Left forelimb (tissue), 1 donor: Measurements from ENCODE around the gene MAP1LC3B.
A peak's percentile ranks its signal among the peaks of the same experiment; 100 is the strongest.
"Not testable (repeated sequence)": the region's sequence is repeated elsewhere in the genome, so short reads cannot be mapped to it uniquely, and the experiment has no call there.

Experiments used
- DNase-seq: peaks from one replicate; pipeline ENCODE4 v3.0.0-alpha.2; 2018; ENCODE audit warnings: low spot score

The MAP1LC3B gene

DNA sequence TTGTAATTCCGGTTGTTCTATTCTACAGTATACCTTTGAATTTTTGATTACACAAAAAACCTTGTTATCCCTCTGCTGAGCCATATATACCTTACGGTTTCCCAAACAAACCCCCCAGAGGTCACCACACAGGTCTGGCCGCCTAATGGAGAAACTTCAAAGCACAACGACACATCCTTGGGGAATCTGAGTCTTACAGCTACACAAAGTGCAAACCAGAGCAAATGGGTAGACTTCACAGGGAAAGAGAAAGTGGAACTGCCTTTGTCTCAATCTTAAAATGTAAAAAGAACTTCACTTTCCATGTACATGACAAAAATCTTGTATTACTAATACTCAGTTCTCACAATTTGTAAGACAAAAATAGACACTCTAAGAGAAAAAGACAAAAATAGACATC is 11.3 kb upstream of the MAP1LC3B start:
- DNase-seq: no peak

DNA sequence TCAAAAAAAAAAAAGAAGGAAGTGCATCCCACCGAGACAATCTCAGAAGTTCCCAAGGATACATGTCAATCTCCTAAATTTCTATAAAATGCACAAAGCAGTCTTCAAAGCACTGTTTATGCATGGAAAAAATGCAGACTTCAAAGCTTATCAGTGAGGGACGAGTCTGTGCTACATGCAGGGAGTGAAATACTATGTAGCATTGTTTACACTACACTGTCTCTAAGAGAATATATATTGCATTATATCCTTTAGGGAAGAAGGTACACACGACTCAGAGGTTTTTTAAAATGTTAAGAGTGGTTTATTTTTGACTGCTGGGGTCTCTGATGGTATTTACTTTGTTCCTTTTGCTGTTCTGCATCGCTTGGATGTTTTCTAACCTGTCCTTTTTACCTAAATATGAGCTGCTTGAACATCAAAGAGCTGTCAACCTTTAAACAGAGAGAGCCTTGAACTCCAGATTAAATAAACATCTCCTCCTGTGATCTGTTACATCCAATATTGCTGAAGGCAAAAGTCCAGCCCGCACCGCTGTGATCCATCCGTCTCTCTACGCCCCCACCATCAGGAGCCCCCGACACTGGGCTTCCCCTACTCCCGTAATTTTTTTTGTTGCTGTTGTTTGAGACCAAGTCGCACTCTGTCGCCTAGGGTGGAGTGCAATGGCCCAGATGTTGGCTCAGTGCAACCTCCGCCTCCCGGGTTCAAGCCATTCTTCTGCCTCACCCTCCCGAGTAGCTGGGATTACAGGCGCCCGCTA is 9.9 kb upstream of the MAP1LC3B start:
- no peak for DNase-seq

- DNase-seq: peak; percentile 95
Observed at GRCh38 chr16:87383505-87384161, 8.5 kb upstream of the MAP1LC3B start, which contains the start of gene FBXO31. TSS of gene FBXO31 (minus strand) at chr16:87383776. CDS start at chr16:87383744, 32 bp downstream.

DNA sequence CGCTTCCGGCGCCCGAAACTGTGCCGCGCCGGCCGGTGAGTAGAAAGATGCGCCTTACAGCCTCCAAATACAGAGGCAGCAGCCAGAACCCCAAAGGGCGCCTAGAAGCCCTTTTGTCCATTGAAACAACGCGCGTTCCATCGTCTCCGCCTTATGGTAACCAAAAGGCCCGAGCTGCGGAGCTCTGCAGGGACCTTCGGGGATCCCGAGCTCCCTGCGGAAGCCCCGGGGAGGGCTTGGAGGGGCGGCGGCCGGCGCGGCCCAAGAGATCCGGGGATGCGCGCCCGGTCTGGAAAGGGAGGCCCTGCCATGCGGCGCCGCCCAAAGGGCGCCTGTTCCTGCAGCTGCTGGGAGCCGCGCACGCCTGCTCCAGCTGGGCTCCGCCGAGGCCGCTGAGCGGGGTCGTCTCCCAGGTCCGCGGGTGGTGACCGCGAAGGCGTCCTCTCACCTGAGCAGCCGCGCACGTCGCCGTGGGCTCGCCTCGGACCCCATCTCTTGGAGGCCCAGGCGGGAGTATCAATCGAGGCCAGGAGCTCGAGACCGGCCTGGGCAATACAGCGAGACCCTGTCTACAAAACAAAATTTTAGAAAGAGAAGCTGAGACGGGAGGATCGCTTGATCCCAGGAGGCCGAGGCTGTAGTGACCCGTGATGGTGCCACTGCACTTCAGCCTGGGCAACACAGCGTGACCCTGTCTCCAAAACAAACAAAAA is 7.8 kb upstream of the MAP1LC3B start:
- DNase-seq: no peak

GRCh38 chr16:87384875-87385167 is 7.3 kb upstream of the MAP1LC3B start:
- not testable (repeated sequence) for DNase-seq

DNA sequence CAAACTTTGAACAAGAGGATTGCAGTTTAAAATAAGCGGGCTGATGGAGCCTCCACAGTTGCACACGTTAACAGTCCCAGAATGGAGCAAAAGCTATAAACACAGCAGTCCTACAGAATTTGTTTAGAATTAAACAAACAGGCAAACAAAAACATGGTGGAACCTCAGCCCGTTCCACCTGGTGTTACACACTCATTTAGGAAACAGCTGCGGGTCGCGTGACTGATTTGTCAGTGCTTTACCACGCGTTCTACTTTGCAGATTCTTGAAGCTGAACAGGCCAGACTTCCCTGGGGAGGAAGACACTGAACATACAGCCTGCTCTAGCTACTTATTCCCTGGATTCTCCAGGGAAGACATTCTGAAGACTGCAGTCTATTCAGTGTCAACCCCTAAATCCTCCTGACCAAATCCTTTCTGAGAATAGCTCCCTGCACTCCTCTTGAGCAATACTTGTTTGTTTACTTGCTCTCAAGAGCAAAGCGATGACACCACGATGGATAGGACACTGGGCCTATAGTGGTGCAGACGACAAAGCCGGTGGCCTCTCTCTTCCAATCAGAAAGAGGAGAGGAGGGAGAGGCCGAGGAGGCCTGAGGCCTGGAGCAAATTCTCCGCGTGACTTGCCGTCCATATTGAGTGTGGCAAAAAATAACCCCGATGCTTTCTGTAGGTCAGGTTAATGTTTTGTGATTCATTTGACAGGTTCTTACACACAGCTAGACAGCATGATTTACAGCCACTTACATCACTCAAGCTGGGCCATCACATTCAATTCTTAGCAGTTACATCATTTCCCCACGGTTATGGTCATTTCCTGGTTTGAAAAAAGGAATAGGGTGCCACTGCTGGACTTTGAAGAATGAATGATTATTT is 4.0 kb upstream of the MAP1LC3B start:
- DNase-seq: peak; percentile 89

DNA sequence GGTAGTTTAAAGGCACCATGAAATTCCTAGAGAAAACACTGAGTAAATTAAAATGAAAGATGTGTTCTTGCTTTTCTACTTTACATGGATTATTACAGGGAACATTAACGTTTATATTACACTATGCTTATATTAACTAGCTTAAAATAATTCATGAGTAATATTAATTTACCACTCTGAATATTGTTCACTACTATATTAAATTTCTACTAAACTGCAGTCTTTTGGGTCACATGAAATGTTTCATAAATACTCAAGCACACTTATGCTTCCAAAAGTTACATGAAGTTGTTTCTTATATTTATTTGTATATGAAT is 3.4 kb upstream of the MAP1LC3B start:
- no peak for DNase-seq

- no peak for DNase-seq
Observed at GRCh38 chr16:87389245-87389644, 2.9 kb upstream of the MAP1LC3B start.

GRCh38 chr16:87389914-87390313 is 2.2 kb upstream of the MAP1LC3B start:
- not testable (repeated sequence) for DNase-seq

DNA sequence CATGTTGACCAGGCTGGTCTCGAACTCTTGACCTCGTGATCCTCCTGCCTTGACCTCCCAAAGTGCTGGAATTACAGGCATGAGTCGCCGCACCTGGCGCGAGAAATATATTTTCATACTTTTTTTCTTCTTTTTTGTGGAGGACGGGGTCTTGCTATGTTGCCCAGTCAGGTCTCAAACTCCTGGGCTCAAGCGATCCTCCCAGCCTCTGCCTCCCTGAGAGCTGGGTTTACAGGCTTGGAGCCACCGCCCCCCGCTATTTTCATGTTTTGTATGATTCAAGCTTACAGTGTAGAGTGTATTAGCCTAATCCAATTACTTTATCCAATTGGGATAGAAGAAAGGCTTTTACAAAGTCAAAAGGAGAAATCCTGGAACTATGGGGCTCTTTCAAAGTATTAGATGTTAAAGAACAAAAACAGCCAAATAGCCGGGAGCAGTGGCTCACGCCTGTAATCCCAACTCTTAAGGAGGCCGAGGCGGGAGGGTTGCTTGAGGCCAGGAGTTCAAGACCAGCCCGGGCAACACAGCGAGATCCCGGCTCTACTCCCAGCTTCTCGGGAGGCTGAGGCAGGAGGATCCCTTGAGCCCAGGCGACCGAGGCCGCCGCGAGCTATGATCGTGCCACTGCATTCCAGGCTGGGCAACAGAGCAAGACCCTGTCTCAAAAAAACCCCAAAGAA is 1.4 kb upstream of the MAP1LC3B start:
- no peak for DNase-seq

- no peak for DNase-seq
Observed at GRCh38 chr16:87391324-87391949, 699 bp upstream of the MAP1LC3B start.

DNA sequence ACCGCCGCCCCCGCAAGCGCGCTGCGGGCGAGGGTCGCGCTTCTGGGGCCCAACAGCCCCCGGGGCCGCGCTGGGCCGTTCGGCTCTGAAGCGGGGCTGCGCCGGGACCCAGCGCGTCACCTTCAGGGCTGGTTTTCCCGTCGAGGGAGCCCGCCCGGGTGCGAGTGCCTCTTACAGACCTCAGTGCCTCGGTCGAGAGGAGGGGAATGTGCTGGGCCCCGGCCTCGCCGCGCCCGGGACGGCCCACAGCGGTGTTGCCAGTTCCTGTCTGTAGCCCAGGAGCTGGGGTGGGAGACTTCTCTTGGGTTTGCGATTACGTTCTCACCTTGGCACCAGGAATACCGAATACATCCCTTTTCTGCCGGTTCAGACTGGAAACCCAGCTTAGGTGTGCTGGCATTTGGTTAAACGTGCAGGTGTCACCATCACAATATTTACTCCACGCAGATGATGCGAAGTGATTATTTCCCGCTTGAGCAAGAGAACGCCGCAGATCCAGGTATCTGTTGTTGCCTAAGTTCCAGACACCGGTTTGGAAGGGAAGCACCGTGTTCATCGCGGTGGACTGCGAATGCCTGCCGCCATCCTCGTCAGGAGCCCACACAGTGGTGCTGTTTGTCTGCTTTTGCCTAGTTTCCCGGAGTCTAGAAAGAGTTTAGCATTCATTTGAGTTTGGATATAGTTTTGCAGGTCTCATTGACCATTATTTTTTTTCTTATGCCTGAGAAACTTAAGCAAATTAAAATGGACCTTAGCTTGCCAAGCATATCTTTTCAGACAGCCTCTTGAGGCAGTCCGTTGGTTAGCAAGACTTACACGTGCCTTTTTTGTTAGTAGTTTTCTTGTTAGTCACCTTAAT is 914 bp downstream of the MAP1LC3B start:
- DNase-seq: no peak

DNA sequence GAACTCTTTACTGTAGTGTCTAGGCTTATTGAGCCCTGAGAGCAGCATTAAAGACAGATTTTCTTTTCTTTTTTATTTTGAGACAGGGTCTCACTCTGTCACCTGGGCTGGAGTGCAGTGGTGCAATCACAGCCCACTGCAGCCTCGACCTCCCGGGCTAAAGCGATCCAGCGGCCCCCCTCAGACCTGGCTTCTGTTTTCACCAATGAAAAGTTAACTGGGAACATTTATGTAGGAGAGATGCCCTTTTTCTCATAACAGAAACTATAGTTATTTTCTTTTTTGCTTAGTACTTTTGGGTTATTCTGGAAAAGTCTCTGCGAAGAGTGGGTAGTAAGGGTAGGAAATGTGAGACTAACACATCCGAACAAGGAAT is 1.5 kb downstream of the MAP1LC3B start:
- DNase-seq: no peak

- no peak for DNase-seq
Observed at GRCh38 chr16:87395181-87395842, 3.2 kb downstream of the MAP1LC3B start.

DNA sequence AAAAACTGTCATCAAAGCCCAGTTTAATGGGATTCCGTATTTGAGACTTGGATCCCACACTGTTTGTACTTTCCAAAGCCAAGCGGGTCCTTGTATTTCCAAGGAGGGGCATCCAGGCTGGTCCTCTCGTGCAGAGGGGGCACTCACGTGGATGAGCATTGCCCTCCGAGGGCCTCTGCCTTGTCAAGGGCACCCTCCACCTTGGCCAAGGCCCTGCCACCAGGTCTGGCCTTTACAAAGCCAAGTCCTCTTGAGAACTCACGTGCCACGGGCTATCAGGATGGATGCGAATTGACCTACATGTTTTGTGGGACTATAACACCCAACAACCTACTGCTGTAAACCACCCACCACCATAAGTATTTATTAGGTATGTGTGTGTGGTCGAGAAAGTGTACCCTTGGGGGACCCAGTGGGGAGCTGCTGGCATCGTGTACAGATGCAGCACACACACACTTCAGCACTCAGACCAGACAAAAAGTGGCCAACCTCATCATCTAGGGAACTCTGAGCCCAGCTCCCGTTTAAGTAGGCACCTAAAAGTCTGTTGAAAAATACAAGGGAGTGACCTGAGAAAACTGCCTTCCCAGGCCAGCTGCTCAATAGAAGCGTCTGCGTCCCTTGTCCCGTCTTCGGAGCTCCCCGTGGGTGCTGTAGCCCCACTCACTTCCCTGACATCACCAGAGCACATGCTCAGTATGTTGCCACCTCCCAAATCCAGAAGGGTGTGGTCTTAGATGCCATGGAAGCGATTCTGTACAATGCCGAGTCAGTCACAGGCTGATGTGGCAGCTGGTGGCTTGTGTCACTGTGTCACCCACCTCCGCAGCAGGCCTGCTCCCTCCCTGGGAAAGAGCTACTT is 12.9 kb downstream of the MAP1LC3B start:
- no peak for DNase-seq

DNA sequence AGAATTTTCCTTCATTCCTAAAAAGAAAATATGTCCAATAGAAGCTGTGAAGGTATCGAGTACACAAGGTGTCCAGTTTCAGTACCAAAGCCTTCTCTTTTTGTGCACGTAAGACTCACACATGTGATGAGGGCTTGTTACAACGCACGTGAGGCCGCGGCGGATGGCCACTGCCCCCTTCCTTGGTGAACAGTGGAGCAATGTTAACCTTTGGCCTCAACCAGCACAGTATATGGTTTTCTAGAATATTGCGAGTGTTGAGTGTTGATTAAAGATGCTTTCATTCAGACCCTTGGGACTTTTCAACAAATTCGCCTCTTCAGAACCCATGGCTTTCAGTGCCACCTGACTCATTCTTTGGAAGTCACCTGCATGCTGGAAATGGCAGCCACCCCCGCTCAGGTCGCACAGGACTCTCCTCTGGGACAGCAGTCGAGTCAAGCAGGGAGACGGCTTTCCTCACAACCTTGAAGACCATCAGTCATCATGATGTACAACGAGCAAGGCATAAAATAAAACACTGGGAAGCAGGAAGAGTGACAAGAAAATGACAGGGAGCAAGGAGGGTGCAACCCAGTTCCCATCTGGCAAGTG is 14.5 kb downstream of the MAP1LC3B start:
- DNase-seq: no peak

DNA sequence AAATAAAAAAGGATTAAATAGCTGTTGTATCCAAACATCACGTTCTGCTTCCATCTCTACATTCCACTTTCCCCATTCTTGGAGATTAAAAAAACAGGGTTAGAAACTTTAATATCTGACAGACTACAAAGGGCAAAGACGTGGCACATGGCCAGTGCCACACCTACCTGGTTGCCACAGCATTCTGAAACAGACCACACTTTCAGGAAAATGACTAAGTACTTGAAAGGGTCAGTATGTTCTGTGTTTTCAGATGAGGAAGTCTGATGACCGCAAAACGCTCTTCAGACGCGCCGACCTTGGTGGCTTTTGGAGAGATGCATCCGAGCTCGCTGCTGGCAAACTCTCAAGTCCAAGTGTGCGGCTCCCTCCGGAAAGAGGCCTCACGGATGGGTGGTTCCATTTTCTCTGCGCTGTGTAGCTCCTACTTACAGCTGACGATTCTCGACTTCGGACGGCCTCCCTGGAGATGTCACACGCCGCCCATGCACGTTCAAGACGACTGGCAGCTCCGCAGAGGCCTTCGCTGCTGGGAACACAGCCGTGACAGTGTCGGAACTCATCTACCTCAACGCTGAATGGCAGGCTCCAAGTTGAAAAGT is 15.5 kb downstream of the MAP1LC3B start:
- DNase-seq: no peak

- DNase-seq: no peak
Observed at GRCh38 chr16:87409153-87409552, 17.0 kb downstream of the MAP1LC3B start.
